ENCODE measurements around the gene NAV3.

NAV3 gene, protein sequence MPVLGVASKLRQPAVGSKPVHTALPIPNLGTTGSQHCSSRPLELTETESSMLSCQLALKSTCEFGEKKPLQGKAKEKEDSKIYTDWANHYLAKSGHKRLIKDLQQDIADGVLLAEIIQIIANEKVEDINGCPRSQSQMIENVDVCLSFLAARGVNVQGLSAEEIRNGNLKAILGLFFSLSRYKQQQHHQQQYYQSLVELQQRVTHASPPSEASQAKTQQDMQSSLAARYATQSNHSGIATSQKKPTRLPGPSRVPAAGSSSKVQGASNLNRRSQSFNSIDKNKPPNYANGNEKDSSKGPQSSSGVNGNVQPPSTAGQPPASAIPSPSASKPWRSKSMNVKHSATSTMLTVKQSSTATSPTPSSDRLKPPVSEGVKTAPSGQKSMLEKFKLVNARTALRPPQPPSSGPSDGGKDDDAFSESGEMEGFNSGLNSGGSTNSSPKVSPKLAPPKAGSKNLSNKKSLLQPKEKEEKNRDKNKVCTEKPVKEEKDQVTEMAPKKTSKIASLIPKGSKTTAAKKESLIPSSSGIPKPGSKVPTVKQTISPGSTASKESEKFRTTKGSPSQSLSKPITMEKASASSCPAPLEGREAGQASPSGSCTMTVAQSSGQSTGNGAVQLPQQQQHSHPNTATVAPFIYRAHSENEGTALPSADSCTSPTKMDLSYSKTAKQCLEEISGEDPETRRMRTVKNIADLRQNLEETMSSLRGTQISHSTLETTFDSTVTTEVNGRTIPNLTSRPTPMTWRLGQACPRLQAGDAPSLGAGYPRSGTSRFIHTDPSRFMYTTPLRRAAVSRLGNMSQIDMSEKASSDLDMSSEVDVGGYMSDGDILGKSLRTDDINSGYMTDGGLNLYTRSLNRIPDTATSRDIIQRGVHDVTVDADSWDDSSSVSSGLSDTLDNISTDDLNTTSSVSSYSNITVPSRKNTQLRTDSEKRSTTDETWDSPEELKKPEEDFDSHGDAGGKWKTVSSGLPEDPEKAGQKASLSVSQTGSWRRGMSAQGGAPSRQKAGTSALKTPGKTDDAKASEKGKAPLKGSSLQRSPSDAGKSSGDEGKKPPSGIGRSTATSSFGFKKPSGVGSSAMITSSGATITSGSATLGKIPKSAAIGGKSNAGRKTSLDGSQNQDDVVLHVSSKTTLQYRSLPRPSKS (N-terminal part only)

DNA sequence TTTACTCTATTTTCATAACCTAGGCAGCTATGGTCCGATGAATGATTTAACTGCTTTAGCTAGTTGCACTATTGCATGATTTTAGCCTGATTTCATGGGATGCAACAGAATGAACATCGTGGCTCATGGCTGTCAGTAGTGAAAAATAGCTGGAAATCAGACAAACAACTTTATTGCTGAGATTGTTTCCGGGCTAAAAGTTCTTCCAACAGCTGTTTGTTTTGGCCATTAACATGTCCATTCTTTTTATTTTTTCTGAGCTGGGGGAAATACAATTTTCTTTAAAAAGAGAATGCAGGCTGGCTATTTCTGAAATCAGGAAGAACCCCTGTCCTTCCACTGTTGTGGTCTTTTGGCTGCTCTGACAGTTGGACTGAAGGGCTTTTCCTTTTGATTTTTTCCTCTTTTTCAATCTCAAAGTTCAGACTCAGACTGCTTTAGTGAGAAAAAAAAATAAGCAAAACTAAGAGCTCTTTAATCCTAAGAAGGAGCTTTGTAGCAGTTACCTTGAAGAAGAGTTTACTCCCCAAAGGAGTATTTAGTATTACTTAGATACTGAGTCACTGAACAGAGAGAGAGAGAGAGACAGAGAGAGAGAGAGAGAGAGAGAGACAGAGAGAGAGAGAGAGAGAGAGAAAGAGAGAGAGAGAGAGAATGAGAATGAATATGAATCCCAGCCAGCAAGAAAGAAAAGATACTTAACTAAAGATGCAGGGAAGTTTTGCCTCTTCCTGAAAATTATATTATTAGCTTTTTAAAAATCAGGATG is at the start of gene NAV3:
TSS of gene NAV3 (plus strand) at position 312 of the 769 bp plus-strand sequence. CDS start 568 bp downstream, outside the sequence.
- no peak for DNase-seq

DNA sequence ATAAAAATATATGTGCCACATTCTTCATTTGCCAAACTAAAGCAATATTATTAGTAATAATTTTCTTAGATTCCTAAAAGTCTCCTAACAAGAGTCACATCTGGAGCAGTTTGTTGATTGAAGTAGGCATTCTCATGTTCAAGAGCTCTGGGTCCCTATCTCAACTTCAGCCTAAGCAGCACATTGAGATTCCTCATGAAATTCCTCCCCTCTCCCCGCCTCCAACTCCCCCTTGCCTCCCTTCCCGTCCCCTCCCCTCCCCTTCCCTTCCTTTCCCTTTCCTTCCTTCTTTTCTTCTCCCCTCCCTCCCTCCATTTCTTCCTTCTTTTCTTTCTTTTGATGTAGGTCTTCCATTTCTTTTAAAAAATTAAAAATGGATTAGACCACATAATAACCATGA is 48.7 kb upstream of the NAV3 start:
- no peak for DNase-seq

DNA sequence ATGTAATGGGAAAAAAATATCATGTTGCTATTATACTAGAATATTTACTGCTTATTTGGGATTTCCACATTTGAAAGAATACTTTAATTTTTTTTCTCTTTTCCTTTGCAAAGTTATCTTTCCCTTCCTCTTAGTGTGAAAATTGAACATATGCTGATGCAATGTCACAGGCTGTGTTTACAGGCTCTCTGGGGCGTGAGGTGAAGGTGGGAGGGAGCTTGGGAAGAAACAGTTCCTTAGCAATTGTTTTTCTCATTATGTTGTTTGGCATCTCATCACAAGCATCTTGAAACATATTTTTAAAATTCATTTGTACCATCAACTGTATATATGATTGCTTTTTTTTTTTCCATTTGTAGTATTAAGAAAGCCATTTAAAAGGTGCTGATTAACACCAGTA is 47.9 kb upstream of the NAV3 start:
- DNase-seq: no peak

DNA sequence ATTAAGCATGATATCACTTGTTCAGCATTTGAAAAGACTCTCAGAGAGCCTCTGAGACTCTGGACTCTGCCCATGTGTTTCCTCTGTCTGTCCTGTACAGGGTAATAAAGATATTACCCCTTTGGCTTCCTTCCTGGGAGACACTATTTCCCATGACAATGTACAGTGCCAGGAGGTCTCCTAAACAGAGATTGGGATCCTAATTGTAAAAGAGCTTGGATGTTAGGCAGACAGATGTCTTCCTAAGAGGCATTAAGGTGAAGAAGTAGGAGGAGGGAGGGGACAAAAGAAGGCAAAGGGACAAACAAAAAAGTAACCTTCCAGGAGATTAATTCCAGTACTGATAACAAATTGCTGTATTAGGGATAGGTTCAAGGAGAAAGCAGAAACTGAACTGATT is 45.5 kb upstream of the NAV3 start:
- no peak for DNase-seq

DNA sequence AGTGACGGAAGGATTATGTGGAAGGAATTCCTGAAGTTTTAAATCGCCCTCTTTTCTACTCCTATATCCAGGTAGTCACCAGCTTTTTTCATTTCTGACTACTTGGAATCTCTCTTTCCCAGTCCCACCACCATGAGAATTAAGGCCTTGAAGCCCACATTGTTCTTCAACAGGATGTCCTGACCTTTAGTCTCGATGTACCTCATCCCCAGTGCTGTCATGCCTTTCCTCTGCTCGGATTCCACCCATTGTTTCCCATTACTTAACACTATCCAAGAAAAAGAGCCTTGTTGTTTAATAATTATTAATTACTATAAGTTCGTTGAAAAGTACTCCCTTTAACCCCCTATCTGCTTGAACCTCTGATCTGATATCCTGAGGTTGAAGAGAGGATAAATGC is 44.0 kb upstream of the NAV3 start:
- DNase-seq: no peak

DNA sequence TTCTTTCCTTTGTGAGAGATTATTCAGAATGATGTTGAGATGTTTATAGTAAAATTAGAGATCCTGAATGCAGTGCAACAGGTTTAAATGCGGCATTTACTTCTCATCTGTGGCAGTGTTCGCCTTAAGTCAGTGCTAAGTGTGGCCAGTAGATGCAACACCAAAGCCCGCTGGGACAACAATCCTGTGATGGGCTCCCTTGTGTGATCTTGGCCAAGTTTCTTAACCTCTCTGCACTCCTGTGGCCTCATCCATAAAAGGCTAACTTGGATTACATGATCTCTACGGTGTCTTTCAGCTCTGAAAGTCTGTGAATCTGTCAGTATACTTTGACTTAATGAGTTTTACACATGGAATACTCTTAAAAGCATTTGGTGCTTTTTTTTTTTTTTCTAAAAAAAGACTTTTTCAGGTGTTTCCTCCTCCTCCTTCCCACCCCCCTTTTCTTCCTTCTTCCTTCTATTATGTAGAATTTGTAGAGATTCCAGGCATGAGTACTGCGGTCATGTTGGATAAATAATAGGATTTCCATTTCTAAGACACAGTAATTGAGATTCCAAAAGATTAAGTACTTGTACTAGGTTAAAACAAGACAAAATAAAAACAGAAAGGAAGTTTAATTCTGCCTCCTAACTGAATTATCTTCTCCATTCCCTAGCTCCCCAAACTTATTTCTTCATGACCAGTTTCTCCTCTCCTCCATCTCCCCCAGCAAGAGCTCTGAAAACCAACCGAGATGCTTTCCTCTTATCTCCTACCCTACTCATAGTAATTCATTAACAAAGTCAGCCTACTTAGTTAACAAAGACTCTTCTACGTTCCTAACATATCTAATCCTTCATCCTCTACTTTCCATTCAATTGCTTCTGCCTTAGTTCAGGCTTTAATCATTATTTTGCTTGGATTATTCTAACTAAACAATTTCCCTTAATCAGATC is 42.2 kb upstream of the NAV3 start:
- DNase-seq: no peak

DNA sequence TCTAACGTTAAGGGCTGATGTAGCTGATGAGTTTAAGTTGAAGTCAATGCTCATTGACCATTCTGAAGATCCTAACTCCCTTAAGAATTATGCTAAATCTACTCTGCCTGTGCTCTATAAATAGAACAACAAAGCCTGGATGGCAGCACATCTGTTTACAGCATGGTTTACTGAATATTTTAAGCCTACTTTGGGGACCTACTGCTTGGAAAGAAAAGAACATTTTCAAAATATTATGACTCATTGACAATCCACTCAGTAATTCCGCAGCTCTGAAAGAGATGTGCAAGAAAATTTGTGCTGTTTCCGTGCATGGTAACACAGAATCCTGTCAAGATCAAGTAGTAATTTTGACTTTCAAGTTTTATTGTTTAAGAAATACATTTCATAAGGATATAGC is 35.0 kb upstream of the NAV3 start:
- DNase-seq: no peak

DNA sequence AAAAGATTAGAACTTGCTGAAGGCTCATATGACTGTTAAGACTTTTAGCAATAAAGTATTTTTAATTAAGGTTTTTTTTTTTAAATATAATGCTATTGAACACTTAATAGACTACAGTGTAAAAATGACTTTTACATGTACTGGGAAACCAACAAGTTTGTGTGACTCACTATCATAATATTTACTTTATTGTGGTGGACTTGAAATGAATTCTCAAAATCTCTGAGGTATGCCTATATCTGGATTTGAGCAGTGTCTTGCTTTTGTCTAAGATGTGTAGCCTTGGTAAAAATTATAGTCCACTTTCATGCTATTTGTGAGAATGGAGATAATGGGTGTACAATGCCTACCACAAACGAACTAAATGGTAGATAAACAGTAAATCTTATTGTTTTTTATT is 33.9 kb upstream of the NAV3 start:
- DNase-seq: no peak

DNA sequence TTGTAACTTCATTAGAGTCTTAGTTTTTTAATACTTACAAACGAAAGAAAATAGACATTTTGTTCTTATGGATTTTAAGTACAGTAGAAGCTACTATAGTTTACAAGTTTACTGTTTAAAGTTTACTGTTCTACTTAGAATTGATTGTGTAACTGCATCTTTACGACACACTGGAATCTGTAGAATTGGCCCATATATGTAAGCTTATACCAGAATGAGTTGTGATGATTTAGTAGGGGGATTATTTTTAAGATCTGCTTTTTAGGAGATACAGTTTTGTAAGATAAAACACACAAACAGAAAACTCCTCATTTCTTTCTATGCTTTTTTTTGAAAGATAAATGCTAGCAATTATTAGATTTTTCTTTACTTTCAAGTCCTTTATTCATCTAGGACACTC is 30.2 kb upstream of the NAV3 start:
- DNase-seq: no peak

DNA sequence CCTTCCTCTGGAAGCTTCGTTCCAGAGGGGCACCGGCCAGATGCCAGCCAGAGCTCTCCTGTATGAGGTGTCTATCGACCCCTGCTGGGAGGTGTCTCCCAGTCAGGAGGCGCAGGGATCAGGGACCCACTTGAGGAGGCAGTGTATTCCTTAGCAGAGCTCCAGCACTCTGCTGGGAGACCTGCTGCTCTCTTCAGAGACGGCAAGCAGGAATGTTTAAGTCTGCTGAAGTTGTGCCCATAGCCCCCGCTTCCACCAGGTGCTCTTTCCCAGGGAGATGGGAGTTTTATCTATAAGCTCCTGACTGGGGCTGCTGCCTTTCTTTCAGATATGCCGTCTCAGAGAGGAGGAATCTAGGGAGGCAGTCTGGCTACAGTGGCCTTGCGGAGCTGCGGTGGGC is 22.2 kb upstream of the NAV3 start:
- no peak for DNase-seq

DNA sequence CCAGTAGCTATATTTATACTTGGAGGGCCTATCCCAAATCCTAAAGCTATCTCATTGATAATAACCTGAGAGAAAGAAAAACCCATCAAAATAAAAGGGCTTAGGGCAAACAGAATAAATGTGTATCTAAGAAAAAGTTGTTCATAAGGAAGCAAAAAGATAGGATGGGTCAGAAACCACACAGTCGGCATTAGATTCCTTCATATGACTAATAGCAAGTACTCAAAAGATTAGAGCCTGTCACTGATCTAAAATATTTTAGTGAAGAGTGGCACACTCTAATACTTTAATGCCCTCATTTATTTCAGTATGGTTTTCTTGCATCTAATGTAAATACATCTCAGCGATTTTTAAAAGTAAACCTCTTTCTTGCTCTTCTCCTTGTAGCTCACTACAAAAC is 17.1 kb upstream of the NAV3 start:
- no peak for DNase-seq

DNA sequence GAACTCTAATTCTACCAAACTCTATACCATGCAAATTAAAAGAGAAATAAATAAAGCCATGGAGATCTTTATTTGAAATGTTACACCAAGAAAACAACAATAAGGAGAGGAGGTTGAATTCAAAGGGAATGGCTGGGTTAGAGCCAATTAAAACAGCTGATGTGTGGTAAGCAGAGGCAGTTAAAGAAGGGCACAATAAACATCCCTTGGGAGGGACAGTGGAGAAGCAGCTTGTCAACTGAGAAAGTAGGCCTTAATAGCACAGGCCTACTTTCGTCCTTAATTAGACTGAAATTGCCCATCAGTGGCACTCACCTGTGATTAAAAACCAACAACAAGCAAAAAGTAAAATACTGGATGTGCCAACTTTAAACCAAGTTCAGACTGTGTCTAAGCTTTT is 16.3 kb upstream of the NAV3 start:
- DNase-seq: no peak

DNA sequence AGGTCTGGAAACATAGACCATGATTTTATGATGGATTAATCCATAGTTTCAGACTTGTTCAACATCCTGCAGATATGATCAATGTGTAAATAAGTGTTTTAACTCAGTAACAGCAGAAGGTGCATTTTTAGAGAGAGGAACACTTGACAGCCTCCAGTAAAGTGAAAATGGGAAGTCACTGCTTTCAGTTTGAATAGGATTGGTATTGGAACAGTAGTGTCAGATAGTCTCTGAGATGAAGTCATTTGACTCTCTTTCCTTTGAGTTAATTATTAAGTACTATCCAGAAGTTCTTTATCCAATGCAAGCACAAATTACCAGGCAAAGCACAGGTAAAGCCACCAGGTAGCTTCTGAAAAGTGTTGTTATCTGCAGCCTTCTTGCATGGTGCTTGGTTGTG is 14.5 kb upstream of the NAV3 start:
- no peak for DNase-seq

DNA sequence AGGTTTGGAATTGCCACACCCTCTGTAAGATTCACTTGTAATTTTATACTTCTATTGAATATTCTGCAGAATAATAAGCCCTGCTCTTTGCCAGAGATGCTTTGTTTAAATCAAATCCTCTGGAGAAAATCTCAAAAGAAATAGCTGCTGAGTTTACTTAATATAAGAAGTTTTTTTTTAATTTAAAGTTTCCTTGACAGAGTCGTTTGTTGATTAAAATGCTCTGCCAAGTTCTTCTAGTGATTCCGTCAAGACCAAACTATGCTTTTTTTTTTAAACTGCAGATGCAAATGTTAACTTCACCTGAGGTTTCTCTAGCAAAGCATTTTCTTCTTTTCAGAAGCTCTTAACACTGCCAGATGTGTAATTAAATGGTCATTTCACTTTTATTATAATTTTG is 13.4 kb upstream of the NAV3 start:
- no peak for DNase-seq

DNA sequence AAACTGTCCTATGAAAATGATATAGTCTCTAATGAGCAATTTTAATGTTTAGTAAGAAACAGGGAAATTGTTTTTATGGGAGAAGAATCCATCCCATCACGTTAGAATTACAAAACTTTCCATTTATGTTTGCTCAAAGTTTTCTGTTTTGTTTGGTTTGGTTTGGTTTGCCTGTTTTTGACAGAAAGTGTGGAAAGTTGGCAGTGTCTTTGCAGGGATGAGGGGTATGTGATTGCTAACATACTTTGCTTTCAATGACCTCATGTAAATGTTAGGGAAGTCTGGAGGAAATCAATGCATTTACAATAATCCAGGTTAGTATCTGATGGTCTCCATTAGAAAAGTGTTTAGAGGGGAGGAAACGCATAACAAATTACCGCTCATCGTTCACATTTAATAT is 12.3 kb upstream of the NAV3 start:
- DNase-seq: no peak

DNA sequence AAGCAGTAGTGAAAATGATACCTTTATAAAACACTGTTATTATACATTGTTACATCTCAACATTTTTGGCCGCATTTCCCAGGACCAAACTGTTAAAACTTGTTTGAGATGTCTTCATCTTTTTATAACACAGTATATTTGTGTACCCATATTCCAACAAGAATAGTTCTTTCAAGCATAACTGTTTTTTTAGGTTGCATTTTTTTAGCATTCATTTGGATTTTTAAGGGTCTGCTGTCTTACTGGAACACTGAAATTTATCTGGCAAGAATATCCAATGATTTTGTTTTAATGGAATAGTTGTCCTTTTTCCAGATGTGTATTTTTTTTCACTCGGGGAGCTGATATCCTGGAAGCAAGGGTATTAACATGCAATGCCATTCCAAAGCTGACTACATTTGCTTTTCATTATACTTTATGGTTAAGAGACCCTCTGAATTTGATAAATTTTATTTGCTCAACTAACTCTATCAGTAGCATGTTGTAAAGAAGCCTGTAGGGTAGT is 8.9 kb upstream of the NAV3 start:
- DNase-seq: no peak

DNA sequence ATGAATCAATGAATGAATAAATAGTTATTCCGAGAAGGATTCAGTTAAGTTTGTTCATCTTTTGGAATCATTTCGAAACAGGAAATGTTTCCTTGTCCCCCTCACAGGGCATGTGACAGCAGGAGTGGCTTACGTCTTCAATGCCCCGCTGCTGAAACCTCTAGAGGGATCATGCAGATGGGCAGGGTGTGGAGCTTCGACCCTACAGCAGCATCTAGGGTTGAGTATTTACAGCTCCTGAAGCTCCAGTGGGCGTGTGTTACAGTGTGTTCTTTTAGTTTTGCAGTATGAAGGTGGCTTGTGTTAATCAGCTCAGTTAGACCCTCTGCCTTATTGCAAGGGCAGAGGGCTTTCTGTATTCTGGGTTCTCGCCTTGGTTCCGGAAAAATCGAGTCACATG is 2.6 kb downstream of the NAV3 start:
- DNase-seq: no peak

DNA sequence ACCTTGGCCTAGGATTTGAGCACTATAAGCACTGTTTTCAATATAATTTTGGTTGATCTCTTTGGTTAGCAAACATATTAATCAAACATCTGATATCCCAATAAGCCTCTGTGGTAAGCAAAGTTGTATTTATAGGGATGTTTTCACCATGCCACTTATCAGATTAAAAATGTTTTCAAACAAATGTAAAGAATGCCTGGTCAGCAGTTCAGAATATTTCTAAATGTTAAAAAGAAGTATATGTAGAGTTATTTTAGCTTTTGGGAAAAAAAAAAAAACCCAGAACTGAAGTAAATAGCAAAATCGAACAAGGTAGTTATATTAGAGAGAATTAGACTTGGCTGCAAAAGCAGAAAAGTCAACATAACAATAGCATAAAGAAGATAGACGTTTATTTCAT is 3.9 kb downstream of the NAV3 start:
- DNase-seq: no peak

DNA sequence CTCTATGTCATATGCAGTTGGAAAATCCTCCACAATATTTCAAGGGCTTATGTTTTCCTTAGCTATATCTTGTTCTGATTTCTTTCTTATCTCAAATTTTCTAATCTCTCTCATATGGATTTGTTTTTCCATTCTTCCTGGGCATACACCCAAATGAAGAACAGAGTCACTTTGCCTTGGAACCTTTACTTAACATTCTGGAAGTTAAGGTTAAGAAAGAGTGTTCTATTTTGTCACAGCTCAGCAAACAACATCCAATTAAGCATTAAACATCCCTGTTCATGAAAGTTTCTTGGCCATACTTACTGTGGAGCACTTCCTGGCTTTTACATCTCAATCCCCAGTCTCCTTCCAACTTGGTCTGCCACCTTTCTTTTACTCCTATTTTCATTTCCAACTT is 5.3 kb downstream of the NAV3 start:
- no peak for DNase-seq

DNA sequence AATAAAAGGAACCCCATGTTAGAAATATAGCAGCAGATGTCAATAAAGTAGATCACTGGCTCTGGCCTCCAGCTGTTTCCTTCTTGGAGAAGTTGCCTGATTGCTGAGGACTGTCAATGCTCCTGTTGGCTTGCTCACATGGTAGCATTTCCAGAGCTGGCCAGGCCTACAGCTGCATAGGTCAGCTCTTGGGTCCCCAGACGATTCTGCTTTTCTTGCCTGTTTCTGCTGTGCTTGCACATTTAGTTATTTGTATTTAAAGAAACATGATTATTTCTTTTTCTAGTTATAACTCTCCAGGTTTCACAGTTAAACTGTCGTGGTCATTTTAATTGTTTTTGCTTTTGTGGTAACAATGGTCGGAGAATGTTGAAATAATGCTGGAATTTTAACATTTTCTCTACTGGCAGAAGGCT is 7.2 kb downstream of the NAV3 start:
- no peak for DNase-seq

DNA sequence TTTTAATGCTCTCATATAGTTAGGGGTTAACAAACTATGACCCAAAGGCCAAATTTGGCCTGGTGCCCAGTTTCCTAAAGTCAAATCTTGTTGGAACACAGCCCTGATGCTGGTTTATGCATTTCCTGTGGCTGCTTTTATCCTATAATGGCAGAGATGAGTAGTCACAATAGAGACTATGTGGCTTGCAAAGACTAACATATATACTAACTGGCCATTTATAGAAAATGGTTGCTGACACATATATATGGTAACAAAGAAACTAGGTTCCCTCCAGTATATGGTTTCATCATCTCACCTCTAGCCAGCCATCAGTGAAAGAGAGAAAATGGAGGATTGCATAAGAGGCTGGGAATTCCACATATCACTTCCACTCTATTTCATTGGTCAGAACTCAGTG is 10.8 kb downstream of the NAV3 start:
- no peak for DNase-seq

DNA sequence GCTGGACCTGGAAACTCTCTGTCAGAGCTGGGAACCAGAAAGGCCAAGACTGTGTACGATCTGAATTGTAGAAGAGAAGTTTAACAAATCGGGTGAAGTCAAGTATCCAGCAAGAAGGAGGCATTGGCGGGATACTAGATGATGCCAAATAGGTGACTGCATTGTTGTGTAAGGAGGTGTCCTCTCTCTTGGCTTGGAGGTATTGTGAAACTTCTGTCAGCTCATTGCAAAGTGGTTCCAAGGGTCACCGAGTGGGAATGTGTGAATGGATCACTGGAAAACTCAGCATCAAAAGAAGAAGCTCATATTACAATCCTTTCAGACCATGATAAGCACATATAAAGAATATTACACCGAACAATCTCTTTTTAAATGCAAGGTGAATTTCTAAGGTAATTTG is 11.7 kb downstream of the NAV3 start:
- DNase-seq: no peak
